Keratinocyte (primary cell): ENCODE results near the gene MYBPHL.

Experiments
- CTCF ChIP-seq, 3 experiments: IDR thresholded peaks in 1 of 3; conservative IDR thresholded peaks in 1 of 3; optimal IDR thresholded peaks in 1 of 3; 2 replicates in 2 of 3; 3 replicates in 1 of 3; pipeline versions ENCODE3 to v1.5.1; 2011; ENCODE audit warnings: low read length in 3 of 3, mild to moderate bottlenecking in 3 of 3, moderate library complexity in 2 of 3, control low read depth in 1 of 3, inconsistent platforms in 1 of 3; ENCODE audit not compliant: insufficient read depth in 2 of 3; ENCODE audit errors: extremely low read depth in 1 of 3
- EZH2 ChIP-seq: IDR thresholded peaks from one replicate; pipeline ENCODE4 v1.6.1; 2012; ENCODE audit warnings: inconsistent platforms, mild to moderate bottlenecking, low read length, moderate library complexity

- TF ChIP-seq EZH2 (no peak), CTCF (optimal IDR thresholded peaks at IDR 0.05 in 1 of 3, IDR thresholded peaks at IDR 0.05 in 1 of 3, conservative IDR thresholded peaks at IDR 0.05 in 1 of 3; ENCODE audit: extremely low read depth in 1 of 3, insufficient read depth in 2 of 3, low read length in 3 of 3) (no peak)
Measured at GRCh38 chr1:109281680-109282496, 24.9 kb downstream of the MYBPHL start.
